LHCN-M2 (cell line): ENCODE results near the gene RBMS3. TPM values are rescaled to one million over a fixed set of nuclear protein-coding genes. Genes with fewer than 3 reads are reported as not detected.
"Not testable (repeated sequence)": the region's sequence is repeated elsewhere in the genome, so short reads cannot be mapped to it uniquely, and the experiment has no call there.

Source experiments
- DNase-seq: peaks from one replicate; pipeline ENCODE4 v3.0.0-alpha.2; 2012; ENCODE audit warnings: low read depth
- total RNA-seq: library from RNA; depleted of rRNA; stranded (reverse); fragments of >200 nt; gene quantifications from 2 replicates; pipeline ENCODE4 v1.2.3, GENCODE V29; 2014

RBMS3 gene
- total RNA-seq, 1 experiment from 2014 or later: 13.8 TPM

DNA sequence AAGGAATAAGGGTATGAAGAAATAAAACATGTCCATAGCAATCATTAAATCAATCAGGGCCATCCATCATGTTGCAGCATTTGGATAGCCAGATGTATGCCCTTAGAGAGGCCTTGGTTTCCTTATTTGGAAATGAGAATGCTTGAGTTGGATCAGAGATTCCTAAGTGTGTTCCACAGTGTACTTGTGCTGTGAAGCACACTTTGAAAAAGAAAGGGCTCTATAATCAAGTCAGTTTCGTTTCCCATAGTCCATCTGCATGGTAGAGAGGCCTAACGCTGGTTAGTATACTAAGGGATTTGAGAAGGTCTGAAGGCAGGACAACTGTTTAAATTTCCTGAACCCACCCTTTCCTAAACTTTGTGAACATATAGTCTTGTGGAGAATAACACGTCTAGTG lies 30.9 kb downstream of the RBMS3 start:
- no peak for DNase-seq

DNA sequence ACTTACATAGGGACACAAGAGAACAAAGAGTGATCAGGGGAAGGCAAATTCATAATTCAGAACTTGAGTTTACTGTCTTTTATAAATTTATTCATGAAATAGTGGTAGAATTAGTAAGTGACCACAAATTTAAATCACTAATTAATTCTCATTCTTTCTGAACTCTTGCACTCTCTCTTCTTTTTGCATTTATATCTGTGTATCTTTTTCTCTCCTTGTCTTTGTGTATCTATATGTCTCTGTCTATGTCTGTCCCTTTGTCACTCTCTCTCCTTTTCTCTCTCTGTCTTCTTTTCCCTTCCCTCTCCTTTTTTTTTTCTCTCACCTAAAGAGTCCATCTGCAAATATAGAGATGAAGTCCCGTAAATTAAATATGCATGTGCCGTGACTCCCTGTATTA lies 31.5 kb downstream of the RBMS3 start:
- DNase-seq: no peak

- DNase-seq: no peak
These were observed 32.1 kb downstream of the RBMS3 start for GRCh38 chr3:29312960-29313452.

DNA sequence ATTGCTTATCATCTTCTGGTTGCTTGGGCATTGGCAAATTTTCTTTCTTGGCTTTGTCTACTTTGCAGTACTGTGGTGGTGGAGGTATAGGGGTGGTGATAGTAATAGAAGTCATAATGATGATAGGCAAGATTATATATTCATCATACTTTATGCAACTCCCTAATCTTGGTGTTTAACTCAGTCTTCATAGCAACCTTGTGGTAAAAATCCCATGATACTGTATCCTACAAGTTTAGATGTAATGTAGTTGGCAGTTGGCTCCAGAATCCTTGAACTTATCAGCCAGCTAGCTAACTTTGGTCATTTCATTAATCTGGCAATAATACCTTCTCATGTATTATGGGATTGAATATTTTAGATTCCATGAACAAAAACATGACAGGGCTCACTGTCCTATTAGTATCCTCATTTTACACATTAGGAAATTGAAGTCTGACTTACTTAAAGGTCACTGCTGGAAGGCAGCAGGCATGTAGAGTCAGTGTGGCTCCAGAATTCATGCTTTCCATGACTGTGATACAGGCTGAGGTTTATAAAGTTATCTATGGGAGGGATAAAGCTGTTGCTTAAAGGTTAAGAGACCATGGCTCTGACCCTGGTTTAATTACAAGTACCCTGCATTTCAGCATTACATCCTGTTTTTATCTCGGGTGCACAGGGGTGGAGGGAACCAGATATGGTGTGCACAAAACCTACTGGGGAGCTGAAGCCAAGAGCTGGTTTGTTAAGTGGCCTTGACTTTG lies 33.3 kb downstream of the RBMS3 start:
- DNase-seq: no peak

GRCh38 chr3:29314727-29315088 lies 33.8 kb downstream of the RBMS3 start:
- DNase-seq: no peak

DNA sequence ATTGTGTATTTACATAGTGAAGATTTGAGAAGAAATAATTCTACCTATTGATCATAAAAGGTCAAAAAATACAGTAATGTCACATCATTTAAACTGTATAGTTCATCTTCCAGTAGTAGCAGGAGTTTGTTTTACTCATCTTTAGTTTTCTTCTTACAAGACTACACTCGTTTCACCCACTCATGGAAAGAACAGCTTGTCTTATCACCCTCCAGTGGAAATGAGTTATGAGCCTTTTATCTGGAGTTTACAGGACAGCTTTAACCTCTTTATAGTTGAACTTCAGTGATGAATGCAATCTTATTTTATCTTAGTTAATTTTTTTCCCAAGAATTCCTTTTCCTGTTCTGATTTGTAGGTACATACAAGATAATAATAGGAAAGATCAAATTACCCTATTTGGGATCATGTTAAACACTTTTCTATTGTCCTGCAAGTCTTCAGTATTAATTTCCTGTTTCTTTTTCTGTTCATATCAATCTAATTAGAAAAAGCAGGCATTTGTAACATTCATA lies 36.8 kb downstream of the RBMS3 start:
- no peak for DNase-seq

- no peak for DNase-seq
These were observed 37.4 kb downstream of the RBMS3 start for GRCh38 chr3:29318251-29318650.

DNA sequence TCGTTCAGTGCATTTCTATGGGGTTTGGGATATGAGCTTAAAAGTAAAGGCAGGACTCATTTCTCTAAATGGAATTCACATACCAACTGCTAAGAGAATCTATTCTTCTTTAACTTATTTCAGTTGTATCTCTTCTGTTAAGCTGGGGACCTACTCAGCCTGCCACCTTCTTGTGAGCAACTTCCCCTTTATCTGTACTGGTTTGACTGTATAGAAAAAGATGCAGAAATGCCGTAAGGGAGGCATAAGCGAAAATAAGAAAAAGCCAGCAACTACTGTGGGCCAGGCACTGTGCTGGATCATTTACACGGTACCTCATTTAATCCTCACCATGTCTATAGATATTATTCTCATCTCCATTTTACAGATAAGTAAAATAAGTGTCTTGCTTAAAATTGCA lies 38.4 kb downstream of the RBMS3 start:
- no peak for DNase-seq

DNA sequence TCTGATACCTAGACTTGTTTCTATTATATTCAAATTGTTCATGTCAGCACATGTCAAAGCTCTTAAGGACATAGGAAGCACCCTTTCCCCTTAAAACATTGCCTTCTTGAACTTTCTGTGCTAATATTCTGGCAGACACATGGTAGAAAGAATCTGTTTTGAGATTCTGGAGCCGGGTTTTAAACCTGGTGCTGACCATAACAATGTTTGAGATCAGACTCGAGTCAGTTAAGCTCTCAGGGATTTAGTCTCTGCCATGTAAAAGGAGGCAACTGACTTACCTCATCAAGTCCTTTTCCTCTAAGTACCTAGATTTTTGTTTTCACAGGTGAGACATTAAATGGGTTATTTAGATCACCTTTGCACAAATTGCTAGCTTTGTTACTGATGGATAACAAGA lies 38.9 kb downstream of the RBMS3 start:
- no peak for DNase-seq

DNA sequence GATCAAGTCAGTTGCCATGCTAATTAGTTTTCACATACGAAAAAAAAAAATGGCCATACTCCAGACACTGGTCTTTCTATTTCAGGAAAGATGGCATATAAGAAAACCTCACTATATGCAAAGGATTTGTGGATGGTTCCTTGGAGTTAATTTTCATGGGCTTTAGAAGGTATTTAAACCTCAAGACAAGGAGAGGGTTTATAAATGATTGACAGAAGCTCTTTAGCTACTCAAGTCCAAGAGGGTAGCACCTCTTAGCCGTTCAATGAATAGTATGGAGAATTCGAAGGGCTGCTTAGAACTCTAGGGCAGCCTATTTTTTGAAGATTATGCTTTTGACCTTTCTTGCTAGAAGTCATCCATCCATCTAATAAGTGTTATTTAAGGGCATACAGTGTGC lies 41.7 kb downstream of the RBMS3 start:
- no peak for DNase-seq

DNA sequence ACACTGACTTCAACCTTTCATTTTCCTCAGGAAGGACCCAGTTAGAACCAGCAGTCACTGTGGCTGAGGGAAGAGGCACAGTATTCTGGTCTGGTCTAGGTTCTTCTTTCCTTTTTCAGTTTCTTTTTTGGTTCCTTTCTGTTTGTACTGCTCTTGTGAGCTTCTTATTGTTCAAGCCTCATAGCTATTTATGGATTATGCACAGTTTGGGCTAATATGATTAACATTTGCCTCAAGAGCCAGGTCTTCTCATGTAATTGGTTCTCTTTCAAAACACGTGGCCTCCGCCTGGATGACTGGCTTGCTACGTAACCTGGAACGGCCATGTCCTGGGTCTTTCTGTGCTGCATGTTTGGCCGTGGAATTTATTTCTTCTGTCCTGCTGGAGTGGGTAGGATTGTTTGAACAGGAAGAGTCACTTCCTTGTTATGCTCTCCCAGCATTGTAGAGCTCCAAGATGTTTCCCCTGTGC lies 43.3 kb downstream of the RBMS3 start:
- DNase-seq: peak; percentile 91

DNA sequence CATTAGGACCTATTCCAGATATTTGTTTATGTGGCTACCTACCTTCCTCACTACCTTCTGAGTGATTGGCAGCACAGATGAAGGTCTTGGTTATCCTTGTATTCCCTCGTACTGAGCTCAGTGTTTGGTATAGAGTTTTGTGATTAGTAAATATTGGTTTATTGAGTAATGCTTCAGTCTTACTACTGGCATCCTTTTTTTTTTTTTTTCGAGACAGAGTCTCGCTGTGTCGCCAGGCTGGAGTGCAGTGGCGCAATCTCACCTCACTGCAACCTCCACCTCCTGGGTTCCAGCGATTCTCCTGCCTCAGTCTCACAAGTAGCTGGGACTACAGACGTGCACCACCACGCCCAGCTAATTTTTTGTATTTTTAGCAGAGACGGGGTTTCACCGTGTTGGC lies 45.7 kb downstream of the RBMS3 start:
- not testable (repeated sequence) for DNase-seq

DNA sequence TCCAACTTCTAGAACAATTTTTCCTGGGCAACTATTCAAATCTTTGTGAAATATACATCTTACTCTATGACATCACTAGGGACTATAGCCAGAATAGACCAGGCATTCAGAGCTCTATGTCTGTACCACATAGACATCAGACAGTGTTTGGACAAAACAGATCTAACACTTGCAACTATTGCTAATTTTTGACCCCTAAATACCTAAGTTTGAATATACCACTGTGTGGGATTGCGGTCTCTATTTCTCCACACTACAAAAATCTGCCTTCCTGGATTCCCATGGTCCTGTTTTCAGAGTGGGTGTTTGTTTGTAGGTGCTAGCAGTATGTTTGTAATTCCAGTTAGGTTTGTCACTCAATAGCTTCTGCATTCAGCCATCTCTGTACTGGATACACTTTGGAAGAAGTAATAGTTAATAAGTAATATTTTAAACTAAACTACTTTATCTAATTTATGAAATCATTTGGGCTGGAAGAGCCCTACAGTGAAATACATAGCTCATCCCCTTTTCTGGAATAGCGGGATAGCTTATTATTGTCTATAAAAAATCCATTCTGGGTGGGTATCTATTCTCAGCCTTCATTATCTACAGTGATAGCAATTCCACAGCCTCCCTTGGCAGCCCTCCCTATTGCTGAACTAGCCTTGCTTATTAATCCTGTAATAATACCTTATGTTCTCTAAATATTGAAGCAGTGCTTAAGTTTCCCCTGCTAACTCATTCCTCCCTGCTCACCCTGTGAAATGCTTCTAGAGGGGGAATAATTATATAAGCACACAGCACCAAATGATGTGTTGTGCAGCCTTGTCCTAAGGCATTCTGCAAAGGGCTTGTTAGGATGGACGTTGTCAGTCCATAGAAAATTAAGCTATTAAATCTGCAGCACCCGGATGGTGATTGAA lies 49.4 kb downstream of the RBMS3 start:
- no peak for DNase-seq

- no peak for DNase-seq
These were observed 50.2 kb downstream of the RBMS3 start for GRCh38 chr3:29331035-29331434.

DNA sequence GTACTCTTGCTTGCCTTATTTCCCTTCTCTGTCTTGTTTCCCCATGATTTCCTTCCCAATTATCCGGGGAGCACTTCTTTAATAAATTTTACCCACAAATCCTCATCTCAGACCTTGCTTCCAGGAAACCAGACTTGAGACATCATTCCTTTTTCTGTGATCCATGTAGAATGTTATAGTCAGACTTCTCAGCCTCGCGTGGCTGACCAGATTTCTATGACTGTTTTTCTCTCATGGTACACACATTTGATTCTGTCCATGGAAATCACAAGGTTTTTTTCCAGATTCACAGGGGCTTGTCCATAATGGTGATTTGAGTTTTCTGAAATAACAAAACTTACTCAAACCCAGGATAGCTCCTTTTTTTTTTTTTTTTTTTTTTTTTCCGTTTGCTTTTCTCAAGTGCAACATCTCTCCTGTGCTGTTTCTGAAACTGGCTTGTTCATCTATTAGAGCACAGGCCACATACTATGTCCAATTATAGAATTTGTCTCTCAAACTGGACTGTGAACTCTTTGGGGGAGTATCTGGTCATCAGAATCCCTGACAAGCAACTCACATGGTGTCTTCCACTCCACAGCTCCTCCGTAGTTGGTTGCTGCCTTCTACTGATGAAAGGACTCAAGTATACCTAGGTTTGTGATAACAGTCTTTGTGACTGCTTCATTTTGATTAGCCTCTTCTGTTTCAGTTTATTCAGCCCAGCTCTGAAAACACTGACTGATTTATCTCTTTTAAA lies 50.8 kb downstream of the RBMS3 start:
- no peak for DNase-seq

GRCh38 chr3:29332195-29332637 lies 51.3 kb downstream of the RBMS3 start:
- peak; percentile 30 for DNase-seq

GRCh38 chr3:29333576-29333975 lies 52.7 kb downstream of the RBMS3 start:
- no peak for DNase-seq

DNA sequence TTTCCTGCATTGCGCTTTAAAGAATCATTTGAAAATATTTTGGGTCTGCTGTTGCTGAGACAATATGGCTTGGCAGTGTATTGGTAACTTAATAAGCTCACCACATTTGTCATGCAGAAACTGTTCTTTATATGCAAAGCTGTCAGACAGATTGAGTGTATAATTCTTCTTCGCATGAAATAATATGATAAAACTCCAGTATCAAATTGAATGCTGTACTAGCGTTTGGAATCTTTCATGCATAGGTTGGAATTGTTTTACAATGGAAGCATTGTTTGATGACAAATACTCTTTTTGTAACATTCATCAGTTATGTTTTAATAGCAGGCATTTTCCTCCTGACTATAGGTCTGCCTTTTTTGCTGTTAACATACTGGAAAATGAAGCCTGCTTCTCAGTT lies 53.8 kb downstream of the RBMS3 start:
- DNase-seq: peak; percentile 32

DNA sequence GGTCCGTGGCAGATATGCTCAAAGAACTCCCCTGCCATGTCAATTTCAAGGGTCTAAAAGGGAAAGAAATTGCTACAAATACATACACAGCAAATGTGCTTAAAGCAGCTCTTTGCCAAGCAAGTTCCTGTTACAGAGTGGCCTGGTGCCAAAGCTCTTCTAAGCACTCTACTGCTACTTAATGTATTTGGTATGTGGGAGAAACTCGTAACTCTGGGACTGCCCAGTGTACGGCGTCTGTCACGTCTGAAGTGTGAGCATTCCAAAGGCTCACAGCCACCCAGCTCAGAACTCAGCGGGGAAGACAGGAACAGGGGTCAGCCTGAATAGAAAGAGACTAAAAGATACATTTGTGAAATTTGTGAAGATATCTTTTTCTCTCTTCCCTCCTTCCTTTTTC lies 54.6 kb downstream of the RBMS3 start:
- DNase-seq: peak; percentile 96

- peak; percentile 24 for DNase-seq
These were observed 55.1 kb downstream of the RBMS3 start for GRCh38 chr3:29335943-29336342.

- DNase-seq: no peak
These were observed 56.7 kb downstream of the RBMS3 start for GRCh38 chr3:29337565-29337964.

DNA sequence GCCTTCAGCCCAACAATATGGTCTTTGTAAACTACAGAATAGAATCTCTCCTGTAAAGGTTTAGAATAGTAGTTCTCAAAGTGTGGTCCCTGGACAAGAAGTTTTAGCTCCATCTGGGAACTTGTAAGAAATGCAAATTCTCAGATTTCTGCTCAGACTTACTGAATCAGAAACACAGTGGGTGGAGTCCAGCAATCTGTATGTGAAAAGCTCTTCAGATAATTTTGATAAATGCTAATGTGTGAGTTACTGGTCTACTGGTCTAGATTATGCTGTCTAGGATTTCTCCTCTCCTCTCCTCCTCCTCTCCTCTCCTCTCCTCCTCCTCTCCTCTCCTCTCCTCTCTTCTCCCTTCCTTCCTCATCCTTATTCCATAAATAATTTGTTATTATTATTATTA lies 57.5 kb downstream of the RBMS3 start:
- no peak for DNase-seq
